ENCODE measurements around the gene ATIC.

GRCh38 chr2:215384710-215385109 is 72.9 kb downstream of the ATIC start:
- TF ChIP-seq ZFX (IDR thresholded peaks at IDR 0.05) (no peak), CTCF (conservative IDR thresholded peaks at IDR 0.05) (no peak)

Measured in C4-2B (cell line).